Erythroblast (primary cell): ENCODE results near the gene TRIM33.

Source experiments
- GATA1 ChIP-seq: IDR thresholded peaks from 2 replicates; pipeline ENCODE4 v1.6.1; 2011; ENCODE audit warnings: low read depth, mild to moderate bottlenecking, control low read depth, low read length, moderate library complexity
- POLR2A ChIP-seq: IDR thresholded peaks from 2 replicates; pipeline ENCODE4 v1.6.1; 2011; ENCODE audit warnings: mild to moderate bottlenecking, low read length

GRCh38 chr1:114531094-114531493, 20.1 kb upstream of the TRIM33 start:
- TF ChIP-seq POLR2A (no peak), GATA1 (no peak)
